ENCODE measurements around the gene ERBIN.

- no peak for TF ChIP-seq CTCF (IDR thresholded peaks at IDR 0.05; ENCODE audit: poor library complexity, severe bottlenecking)
- no peak for TF ChIP-seq MXI1 (conservative IDR thresholded peaks at IDR 0.05; ENCODE audit: poor library complexity, severe bottlenecking)
- no peak for TF ChIP-seq SMC3 (conservative IDR thresholded peaks at IDR 0.05; ENCODE audit: poor library complexity)
- no peak for TF ChIP-seq EZH2 (IDR thresholded peaks at IDR 0.05; ENCODE audit: borderline replicate concordance, insufficient read depth, low read length, poor library complexity, severe bottlenecking)
- TF ChIP-seq TAF1 (IDR thresholded peaks at IDR 0.05; ENCODE audit: low read depth) = no peak
- no peak for TF ChIP-seq REST (IDR thresholded peaks at IDR 0.05; ENCODE audit: borderline replicate concordance)
These were observed 196.1 kb downstream of the ERBIN start for GRCh38 chr5:66122379-66123034.
